ENCODE data around the gene ZNF608. TPM values are rescaled to one million over a fixed set of nuclear protein-coding genes. Genes with fewer than 3 reads are reported as not detected.

The ZNF608 gene
- total RNA-seq, 2 donors from 2014 or later, result 13.5 to 30.4 TPM

DNA sequence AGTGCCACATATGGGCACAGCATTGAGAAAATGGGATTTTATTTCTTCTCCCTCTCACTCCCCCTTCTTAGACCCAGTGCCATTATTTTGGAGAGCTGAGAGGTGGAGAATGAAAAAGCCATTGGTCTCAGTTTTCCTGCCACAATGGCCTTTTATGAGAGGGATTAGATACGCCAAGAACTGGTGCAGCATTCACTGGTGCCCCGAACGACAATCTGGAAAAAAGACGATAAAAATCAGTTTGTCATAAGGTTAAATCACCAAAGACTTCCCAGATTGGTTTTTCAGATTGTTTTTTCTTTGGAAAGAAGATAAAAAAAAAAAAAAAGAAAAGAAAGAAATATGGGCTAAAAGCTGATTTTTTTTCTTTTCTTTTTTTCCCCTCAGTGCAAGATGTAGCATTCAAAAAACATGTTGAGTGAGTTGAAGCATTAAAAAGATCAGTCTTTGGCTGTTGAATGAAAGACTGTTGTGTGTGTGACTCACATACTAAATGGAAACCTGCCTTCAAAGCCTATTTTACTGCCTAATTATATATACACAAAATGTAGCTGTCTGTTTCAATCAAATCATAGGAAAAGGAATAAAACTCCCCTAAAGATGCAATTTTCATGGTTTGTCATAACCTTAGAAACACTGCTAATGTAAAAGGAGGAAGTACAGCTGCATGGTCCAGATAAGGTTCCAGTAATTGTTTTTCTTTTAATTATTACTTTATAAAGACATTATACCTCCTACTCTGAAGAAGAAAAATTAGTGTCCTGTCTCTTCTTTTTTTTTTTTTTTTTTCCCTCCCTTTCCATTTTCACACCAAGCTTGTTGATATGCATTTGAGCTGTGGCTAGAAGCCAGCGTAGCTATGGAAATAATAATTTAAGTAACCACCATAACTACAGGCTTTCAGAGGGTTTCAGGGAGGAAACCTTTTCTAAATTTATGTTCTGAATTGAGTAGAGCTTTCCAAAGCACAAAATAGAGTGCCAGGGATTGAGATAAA, 27.2 kb upstream of the ZNF608 start:
- no peaks in the 10 kb centered on the region for H3K9me3 ChIP-seq
- ATAC-seq (ENCODE audit: insufficient number of reproducible peaks, low FRiP score, low read depth), result no peak
- no peaks in the 10 kb centered on the region for H3K36me3 ChIP-seq
- H3K4me3 ChIP-seq, result no peak overlapping the region
- no peaks in the 10 kb centered on the region for H3K27me3 ChIP-seq (replicated peaks; ENCODE audit: insufficient read depth)
- no peak overlapping the region for H3K27ac ChIP-seq
- DNase-seq (ENCODE audit: low spot score), result no peak
- H3K4me1 ChIP-seq (ENCODE audit: control insufficient read depth in 1 of 2, low read depth in 2 of 2), result no peaks in the 10 kb centered on the region
- TF ChIP-seq, protein P1, sequence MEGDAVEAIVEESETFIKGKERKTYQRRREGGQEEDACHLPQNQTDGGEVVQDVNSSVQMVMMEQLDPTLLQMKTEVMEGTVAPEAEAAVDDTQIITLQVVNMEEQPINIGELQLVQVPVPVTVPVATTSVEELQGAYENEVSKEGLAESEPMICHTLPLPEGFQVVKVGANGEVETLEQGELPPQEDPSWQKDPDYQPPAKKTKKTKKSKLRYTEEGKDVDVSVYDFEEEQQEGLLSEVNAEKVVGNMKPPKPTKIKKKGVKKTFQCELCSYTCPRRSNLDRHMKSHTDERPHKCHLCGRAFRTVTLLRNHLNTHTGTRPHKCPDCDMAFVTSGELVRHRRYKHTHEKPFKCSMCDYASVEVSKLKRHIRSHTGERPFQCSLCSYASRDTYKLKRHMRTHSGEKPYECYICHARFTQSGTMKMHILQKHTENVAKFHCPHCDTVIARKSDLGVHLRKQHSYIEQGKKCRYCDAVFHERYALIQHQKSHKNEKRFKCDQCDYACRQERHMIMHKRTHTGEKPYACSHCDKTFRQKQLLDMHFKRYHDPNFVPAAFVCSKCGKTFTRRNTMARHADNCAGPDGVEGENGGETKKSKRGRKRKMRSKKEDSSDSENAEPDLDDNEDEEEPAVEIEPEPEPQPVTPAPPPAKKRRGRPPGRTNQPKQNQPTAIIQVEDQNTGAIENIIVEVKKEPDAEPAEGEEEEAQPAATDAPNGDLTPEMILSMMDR (IDR thresholded peaks at IDR 0.05), result no peak

DNA sequence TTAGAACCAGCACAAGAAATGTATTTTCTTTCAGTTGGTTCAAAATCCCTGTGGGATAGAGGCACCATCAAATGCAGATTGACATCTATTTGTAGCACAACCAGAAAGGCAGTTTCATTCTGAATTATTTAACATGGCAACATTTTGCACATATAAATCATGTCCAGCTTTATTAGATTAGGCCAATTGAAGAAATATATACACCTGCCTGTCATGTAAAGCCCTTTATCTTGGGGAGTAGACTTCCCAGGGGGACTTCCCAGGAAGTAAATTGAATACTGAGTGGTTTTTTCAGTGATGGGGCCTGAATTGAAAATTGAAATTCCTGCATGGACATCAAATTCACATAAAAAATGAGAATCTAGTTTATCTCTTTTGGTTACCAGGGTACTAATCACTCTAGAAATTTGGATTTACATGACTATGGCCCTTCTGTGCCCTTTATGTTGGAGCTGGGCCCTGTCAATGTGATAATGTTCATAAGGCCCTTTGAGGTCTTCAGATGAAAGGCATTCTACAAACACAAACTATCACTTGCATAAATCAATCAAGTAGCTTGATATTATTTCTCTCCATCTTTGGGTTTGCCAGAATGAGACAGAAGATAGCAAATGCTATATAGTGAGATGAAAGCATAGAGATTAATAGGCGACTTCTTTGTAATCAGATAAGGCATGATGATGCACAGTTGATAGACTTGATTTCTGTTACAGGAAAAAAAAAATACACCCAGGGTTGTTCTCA, 26.2 kb upstream of the ZNF608 start:
- DNase-seq (ENCODE audit: low spot score), result no peak
- no peak overlapping the region for H3K4me3 ChIP-seq
- ATAC-seq (ENCODE audit: insufficient number of reproducible peaks, low FRiP score, low read depth), result no peak
- H3K27ac ChIP-seq, result no peak overlapping the region
- H3K36me3 ChIP-seq, result no peaks in the 10 kb centered on the region
- no peaks in the 10 kb centered on the region for H3K4me1 ChIP-seq (ENCODE audit: control insufficient read depth in 1 of 2, low read depth in 2 of 2)
- H3K27me3 ChIP-seq (replicated peaks; ENCODE audit: insufficient read depth), result no peaks in the 10 kb centered on the region
- H3K9me3 ChIP-seq, result no peaks in the 10 kb centered on the region
- TF ChIP-seq, protein P1 (IDR thresholded peaks at IDR 0.05), result no peak

DNA sequence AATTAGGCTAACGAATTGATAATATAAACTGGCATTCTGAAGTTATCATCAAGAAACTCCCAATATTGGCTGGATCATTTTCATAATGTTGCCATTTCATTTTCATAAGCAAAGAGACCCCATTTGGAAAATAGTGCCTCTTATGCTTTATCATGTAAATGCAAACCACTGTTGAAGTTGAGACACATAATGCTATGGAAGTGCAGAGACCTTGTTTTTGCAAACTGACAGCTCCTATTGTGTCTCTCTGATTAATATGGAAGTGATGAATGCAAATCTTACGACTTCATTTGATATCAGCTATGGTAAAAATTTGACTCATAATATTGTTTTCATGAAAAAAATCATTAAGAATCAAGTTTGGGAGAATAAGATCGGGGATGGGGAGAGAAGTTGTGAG, 25.3 kb upstream of the ZNF608 start:
- Histone ChIP-seq H3K27me3 (replicated peaks; ENCODE audit: insufficient read depth) (no peaks in the 10 kb centered on the region), H3K36me3 (no peaks in the 10 kb centered on the region), H3K4me1 (ENCODE audit: control insufficient read depth in 1 of 2, low read depth in 2 of 2) (no peaks in the 10 kb centered on the region), H3K27ac (no peak overlapping the region), H3K4me3 (no peak overlapping the region), H3K9me3 (no peaks in the 10 kb centered on the region)
- no peak for ATAC-seq (ENCODE audit: insufficient number of reproducible peaks, low FRiP score, low read depth)
- no peak for DNase-seq (ENCODE audit: low spot score)
- TF ChIP-seq, protein P1 (IDR thresholded peaks at IDR 0.05), result no peak

DNA sequence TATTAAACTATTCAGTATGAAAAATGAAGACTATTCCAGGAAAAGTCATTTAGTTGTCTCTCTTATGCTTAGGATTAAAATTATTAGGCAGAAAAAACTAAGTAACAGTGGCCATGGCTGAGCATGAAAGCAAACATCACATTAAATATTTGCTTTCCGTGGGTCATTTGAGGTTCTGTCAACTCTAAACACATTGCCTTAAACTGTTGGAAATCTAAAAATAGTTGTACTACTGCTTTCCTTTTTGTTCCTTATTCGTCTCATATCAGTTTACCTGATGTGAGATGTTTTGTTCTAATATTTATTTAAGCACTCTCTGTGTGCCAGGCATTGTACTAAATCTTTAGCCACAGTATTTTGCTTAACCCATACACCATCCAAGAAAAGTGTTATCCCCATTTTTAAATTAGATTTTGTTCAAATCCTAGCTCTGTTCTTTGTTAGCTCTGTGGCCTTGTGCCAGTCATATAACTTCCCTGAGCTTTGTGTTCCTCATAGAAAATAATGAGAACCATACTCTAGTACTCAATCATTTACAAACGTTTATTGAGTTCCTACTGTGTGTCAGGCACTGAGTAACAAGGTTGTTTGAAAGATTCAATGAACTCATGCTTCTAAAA, 18.7 kb upstream of the ZNF608 start:
- TF ChIP-seq, protein P1 (IDR thresholded peaks at IDR 0.05), result no peak
- no peak for DNase-seq (ENCODE audit: low spot score)
- Histone ChIP-seq H3K36me3 (no peaks in the 10 kb centered on the region), H3K9me3 (no peaks in the 10 kb centered on the region), H3K4me1 (ENCODE audit: control insufficient read depth in 1 of 2, low read depth in 2 of 2) (peaks cover 4 to 6% of the 10 kb centered on the region in 2 donors), H3K27me3 (replicated peaks; ENCODE audit: insufficient read depth) (no peaks in the 10 kb centered on the region), H3K27ac (no peak overlapping the region), H3K4me3 (no peak overlapping the region)
- ATAC-seq (ENCODE audit: insufficient number of reproducible peaks, low FRiP score, low read depth), result no peak

DNA sequence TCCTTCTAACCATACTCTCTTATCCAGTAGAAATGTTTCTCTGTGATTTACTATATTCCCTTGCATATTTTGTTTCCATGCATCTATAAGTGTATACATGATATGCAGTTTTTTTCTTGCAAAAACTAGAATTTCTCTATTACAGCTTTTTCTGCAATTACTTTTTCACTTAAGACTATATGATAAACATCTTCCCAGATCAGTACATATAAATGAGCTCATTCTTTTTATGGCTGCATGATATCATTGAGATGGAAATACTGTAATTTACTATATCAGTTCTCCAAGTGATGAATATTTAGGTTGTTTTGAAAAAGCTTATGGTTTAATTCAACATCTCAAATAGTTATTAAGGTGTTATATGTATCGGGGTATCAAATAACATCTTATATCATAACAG, 18.1 kb upstream of the ZNF608 start:
- TF ChIP-seq, protein P1 (IDR thresholded peaks at IDR 0.05), result no peak
- Histone ChIP-seq H3K27me3 (replicated peaks; ENCODE audit: insufficient read depth) (no peaks in the 10 kb centered on the region), H3K4me3 (no peak overlapping the region), H3K4me1 (ENCODE audit: control insufficient read depth in 1 of 2, low read depth in 2 of 2) (peaks cover 4 to 6% of the 10 kb centered on the region in 2 donors), H3K9me3 (no peaks in the 10 kb centered on the region), H3K36me3 (no peaks in the 10 kb centered on the region), H3K27ac (no peak overlapping the region)
- ATAC-seq (ENCODE audit: insufficient number of reproducible peaks, low FRiP score, low read depth) (no peak), DNase-seq (ENCODE audit: low spot score) (no peak)

Measured in thoracic aorta (tissue), 2 donors.